Measurements from ENCODE around the gene WDR83.

- TF ChIP-seq EZH2phosphoT487 (IDR thresholded peaks at IDR 0.05; ENCODE audit: insufficient read depth, low read depth) (no peak), EZH2 (IDR thresholded peaks at IDR 0.05; ENCODE audit: insufficient read depth, poor library complexity, severe bottlenecking) (no peak)
These were observed 39.7 kb downstream of the WDR83 start for GRCh38 chr19:12706332-12706718.
